Gastrocnemius medialis (tissue), 4 donors: ENCODE measurements around the gene CARMIL1.

Experiments
- CTCF ChIP-seq, 5 experiments: fragments of 450-650 bp in 3 of 5; fragments of 200-600 bp in 2 of 5; sonication (generic) in 2 of 5; IDR thresholded peaks in 4 of 5; conservative IDR thresholded peaks in 1 of 5; 1 replicate in 4 of 5; 2 replicates in 1 of 5; pipeline ENCODE4 v1.5.1; 2016 to 2019; ENCODE audit warnings: antibody characterized with exemption in 5 of 5, mild to moderate bottlenecking in 3 of 5, moderate library complexity in 3 of 5
- POLR2A ChIP-seq, 2 donors: fragments of 450-650 bp; IDR thresholded peaks; one replicate each; pipeline ENCODE4 v1.6.1; 2017; ENCODE audit warnings: antibody characterized with exemption in 2 of 2, mild to moderate bottlenecking in 2 of 2, moderate library complexity in 2 of 2

GRCh38 chr6:25488156-25488555 is 209.0 kb downstream of the CARMIL1 start:
- TF ChIP-seq CTCF (IDR thresholded peaks at IDR 0.05 in 4 of 5, conservative IDR thresholded peaks at IDR 0.05 in 1 of 5) (no peak), POLR2A (IDR thresholded peaks at IDR 0.05) (no peak)
